Lower lobe of right lung (tissue), 2 donors: ENCODE results near the gene CD300H. TPM values are rescaled to one million over a fixed set of nuclear protein-coding genes. Genes with fewer than 3 reads are reported as not detected.

Experiments
- ATAC-seq, 2 donors: fragments of 200-7000 bp; cut with Tn5 transposase; one replicate each; pipeline ENCODE4 v1.9.1; 2020 to 2022; ENCODE audit warnings: mild to moderate bottlenecking in 2 of 2, moderate library complexity in 2 of 2
- DNase-seq: peaks from one replicate; pipeline ENCODE4 v3.0.0-alpha.2; 2020
- H3K27ac ChIP-seq: fragments of 200-600 bp; one replicate; pipeline ENCODE4 v1.8.0; 2022
- H3K27me3 ChIP-seq: fragments of 200-600 bp; one replicate; pipeline ENCODE4 v1.8.0; 2022; ENCODE audit warnings: low read depth
- H3K36me3 ChIP-seq: fragments of 200-600 bp; one replicate; pipeline ENCODE4 v1.8.0; 2022; ENCODE audit warnings: mild to moderate bottlenecking
- H3K4me1 ChIP-seq: fragments of 200-600 bp; one replicate; pipeline ENCODE4 v1.8.0; 2022
- H3K4me3 ChIP-seq: fragments of 200-600 bp; one replicate; pipeline ENCODE4 v1.8.0; 2022; ENCODE audit warnings: mild to moderate bottlenecking
- H3K9me3 ChIP-seq: fragments of 200-600 bp; one replicate; pipeline ENCODE4 v1.8.0; 2022
- intact Hi-C: fragments of 100-400 bp; cut with DNase I; formaldehyde crosslinking; loops from one replicate; pipeline ENCODE4 v1.11.0; 2022
- total RNA-seq: library from RNA; stranded (reverse); fragmentation: NEBNext Ultra II Directional; extraction: Animal tissue kit (Norgen Biotek cat#: 25700); gene quantifications from one replicate; pipeline ENCODE4 v1.2.1, GENCODE V29; 2021
- TF ChIP-seq, protein P1 (sequence below): fragments of 200-600 bp; IDR thresholded peaks from one replicate; pipeline ENCODE4 v1.8.0; 2022; ENCODE audit warnings: antibody characterized with exemption, mild to moderate bottlenecking
- donor health status: DM: no; HTN: yes; CAD: no; lungs with severe emphysema.

The CD300H gene
- total RNA-seq, 1 donor from 2014 or later = 0.92 TPM

DNA sequence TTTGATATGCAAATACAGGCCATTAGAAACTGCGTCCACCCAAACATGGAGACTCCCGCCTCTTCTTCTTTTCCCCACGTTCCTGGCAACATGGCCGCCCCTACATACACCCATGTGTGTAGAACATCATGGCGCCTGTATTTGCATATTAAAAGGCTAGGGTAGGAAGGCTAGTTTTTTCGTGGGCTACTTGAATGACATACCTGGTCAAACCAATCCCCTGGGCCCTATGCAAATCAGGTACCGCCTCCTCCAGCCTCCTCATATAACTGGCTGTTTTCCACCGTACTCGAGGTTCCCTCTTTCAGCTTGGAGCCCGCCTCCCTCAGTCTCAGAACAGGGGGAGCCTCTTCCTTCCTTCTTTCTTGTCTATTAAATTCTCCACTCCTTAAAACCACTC lies 35.2 kb downstream of the CD300H start:
- Histone ChIP-seq H3K36me3 (no peaks in the 10 kb centered on the region), H3K9me3 (no peaks in the 10 kb centered on the region), H3K27ac (peak overlapping the region; percentile 51), H3K4me3 (peak overlapping the region; percentile 32), H3K4me1 (peaks cover 7% of the 10 kb centered on the region), H3K27me3 (no peaks in the 10 kb centered on the region)
- peak; percentile 83 to 92 for ATAC-seq
- TF ChIP-seq, protein P1, sequence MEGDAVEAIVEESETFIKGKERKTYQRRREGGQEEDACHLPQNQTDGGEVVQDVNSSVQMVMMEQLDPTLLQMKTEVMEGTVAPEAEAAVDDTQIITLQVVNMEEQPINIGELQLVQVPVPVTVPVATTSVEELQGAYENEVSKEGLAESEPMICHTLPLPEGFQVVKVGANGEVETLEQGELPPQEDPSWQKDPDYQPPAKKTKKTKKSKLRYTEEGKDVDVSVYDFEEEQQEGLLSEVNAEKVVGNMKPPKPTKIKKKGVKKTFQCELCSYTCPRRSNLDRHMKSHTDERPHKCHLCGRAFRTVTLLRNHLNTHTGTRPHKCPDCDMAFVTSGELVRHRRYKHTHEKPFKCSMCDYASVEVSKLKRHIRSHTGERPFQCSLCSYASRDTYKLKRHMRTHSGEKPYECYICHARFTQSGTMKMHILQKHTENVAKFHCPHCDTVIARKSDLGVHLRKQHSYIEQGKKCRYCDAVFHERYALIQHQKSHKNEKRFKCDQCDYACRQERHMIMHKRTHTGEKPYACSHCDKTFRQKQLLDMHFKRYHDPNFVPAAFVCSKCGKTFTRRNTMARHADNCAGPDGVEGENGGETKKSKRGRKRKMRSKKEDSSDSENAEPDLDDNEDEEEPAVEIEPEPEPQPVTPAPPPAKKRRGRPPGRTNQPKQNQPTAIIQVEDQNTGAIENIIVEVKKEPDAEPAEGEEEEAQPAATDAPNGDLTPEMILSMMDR = no peak
- DNase-seq = peak; percentile 80
- intact Hi-C loops = no loop called here

DNA sequence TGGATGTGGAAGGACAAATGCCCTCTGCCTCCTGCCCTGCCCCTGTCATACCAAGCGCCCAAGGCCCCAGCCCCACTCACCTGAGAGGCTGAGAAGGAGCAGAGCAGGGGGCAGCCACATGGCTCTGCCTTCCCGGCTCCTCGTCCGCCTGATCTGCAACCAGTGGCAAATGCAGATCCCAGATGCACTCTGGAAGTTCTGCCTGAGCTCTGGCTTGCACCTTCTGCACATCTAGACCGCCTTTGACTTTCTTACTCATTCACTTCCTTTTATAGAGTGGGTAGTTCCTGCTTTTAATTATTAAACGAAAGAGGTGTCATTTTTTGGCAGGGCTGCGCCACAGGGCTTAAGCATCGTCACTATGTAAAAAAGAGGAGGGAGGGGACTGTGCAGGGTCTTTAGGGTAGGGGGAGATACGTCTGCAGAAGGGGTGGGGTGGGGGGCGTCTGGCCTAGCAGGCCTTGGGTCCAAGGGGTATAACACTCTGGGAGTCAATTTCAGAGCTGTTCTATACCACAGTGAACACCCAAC lies 36.0 kb downstream of the CD300H start, which contains the start of gene CD300LB:
Gene CD300LB (minus strand): TSS at position 245 of the 531 bp plus-strand sequence. CDS start 125 bp downstream, at position 120.
- Histone ChIP-seq H3K27ac (peak within 1 kb of the TSS; percentile 51), H3K27me3 (no peaks in the 10 kb centered on the region), H3K36me3 (no peaks in the 10 kb centered on the region), H3K4me3 (peak within 1 kb of the TSS; percentile 32), H3K9me3 (no peaks in the 10 kb centered on the region), H3K4me1 (peaks cover 7% of the 10 kb centered on the region)
- TF ChIP-seq, protein P1 = no peak
- intact Hi-C loops = no loop called here
- peak; percentile 37 to 39 for ATAC-seq
- DNase-seq = peak; percentile 48

DNA sequence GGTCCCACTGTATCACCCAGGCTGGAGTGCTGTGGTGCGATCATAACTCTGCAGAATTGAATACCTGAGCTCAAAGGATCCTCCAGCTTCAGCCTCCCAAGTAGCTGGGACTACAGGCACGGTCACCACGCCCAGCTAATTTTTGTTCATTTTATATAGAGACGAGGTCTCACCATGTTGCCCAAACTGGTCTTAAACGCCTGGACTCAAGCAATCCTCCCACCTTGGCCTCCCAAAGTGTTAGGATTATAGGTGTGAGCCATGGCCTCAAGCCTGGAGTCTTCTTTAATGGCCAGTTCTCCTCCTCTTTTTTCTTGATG lies 36.5 kb downstream of the CD300H start:
- Histone ChIP-seq H3K4me3 (no peak overlapping the region), H3K27me3 (no peaks in the 10 kb centered on the region), H3K27ac (no peak overlapping the region), H3K36me3 (no peaks in the 10 kb centered on the region), H3K4me1 (peaks cover 7% of the 10 kb centered on the region), H3K9me3 (no peaks in the 10 kb centered on the region)
- intact Hi-C loops = no loop called here
- peak; percentile 6 for DNase-seq
- TF ChIP-seq, protein P1 = no peak
- ATAC-seq = no peak

DNA sequence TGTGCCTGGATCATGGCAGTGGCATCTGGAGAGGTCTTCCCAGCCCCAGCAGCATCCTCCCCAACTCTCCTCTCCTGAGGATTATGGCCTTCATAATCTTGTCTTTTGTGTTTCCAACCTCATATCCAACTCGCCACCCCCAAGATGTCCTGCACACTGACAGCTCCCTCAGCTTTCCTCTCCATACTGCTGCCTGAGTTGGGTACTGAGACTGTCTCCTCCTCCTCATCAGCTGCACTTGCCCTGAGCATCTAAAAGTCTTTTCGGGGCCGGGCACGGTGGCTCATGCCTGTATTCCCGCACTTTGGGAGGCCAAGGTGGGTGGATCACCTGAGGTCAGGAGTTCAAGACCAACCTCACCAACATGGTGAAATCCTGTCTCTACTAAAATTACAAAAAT lies 38.1 kb downstream of the CD300H start:
- TF ChIP-seq, protein P1 = no peak
- Histone ChIP-seq H3K9me3 (no peaks in the 10 kb centered on the region), H3K27me3 (no peaks in the 10 kb centered on the region), H3K27ac (no peak overlapping the region), H3K4me1 (peaks cover 7% of the 10 kb centered on the region), H3K36me3 (no peaks in the 10 kb centered on the region), H3K4me3 (no peak overlapping the region)
- DNase-seq (peak; percentile 24), ATAC-seq (no peak)
- intact Hi-C loops = no loop called here

DNA sequence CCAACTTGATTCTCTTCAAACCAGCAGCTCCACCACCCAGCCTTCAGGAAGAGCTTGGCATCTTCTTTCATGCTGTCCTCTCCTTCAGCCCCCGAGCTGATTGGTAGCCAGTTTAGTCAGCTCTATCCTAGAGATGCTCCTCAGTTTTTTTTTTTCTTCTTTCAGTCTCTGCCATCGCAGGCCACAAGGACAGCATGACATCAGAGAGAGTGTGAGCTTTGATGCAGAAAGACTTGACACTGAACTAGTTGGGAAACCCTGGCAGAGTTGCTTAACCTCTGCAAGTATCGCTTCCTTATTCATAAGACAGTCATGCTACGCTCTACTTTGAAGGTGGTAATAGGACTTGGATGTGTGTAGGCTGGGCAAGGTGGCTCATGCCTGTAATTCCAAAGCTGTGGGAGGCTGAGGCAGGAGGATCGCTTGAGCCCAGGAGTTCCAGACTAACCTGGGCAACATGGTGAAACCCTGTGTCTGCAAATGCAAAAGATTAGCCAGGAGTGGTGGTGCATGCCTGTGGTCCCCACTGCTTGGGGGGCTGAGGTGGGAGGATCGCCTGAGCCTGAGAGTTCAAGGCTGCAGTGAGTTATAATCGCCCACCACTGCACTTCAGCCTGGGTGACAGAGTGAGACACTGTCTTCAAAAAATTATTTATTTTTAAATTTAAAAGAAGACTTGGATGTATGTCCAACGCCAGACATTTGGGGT lies 38.7 kb downstream of the CD300H start:
- intact Hi-C loops = no loop called here
- ATAC-seq = peak; percentile 53 to 62
- Histone ChIP-seq H3K27ac (no peak overlapping the region), H3K4me3 (no peak overlapping the region), H3K4me1 (peaks cover 7% of the 10 kb centered on the region), H3K27me3 (no peaks in the 10 kb centered on the region), H3K36me3 (no peaks in the 10 kb centered on the region), H3K9me3 (no peaks in the 10 kb centered on the region)
- peak; percentile 41 for DNase-seq
- TF ChIP-seq, protein P1 = no peak
